AG08396 (cell line): Measurements from ENCODE around the gene ANKS1A.
A peak's percentile ranks its signal among the peaks of the same experiment; 100 is the strongest.

Experiments used
- DNase-seq: peaks from one replicate; pipeline ENCODE4 v3.0.0; 2012; ENCODE audit warnings: low spot score, mixed read lengths

The ANKS1A gene

DNA sequence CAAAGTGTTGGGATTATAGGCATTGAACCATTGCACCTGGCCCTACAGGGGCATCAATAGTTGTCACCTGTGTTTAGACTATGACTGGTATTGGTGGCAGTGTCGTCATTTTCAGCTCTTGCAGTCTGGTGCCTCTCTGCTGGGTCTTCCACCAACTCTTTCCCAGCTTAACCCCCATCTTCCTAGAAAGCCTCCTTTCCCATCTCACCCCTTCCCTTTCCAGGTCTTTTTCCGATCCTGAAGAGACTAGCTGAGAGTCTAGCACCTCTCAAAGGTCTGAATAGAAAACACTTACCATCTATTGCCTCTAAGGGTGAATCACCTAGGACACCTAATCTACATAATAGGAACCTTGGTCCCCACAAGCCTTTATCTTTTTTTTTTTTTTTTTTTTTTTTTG, 181.1 kb downstream of the ANKS1A start:
- no peak for DNase-seq

DNA sequence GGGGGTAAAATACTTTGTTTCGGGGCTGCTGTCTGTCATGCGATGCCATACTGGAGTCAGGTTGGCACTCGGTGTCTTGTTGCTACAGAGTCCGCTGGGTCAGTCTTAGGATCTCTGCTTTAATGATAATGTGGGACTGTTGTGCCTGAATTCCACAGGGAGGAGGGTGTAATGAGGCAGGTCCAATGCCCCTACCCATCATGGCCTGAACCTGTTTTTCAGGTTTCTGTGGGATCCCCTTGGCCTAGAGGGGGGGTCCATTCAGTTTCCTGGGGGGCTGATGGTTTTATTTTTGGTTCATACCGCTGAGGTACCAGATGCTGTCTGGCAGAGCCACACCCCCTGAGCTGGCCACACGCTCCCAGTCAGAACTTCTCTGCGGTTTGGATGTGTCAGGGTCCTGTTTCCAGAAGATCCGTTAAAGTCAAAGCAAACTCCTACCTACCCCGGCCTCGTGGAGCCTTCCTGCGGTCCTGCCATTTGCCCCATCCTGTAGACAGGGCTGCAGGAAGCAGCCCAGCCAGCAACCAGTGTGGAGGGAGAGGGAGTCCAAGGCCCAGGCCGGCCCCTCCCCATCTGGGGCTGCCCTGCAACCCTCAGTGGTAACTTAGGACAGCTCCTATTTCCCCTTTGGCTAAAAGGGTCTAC, 182.4 kb downstream of the ANKS1A start:
- DNase-seq, result no peak

GRCh38 chr6:35072051-35072697, 183.1 kb downstream of the ANKS1A start:
- DNase-seq, result no peak

GRCh38 chr6:35072698-35073055, 183.6 kb downstream of the ANKS1A start:
- DNase-seq, result no peak

DNA sequence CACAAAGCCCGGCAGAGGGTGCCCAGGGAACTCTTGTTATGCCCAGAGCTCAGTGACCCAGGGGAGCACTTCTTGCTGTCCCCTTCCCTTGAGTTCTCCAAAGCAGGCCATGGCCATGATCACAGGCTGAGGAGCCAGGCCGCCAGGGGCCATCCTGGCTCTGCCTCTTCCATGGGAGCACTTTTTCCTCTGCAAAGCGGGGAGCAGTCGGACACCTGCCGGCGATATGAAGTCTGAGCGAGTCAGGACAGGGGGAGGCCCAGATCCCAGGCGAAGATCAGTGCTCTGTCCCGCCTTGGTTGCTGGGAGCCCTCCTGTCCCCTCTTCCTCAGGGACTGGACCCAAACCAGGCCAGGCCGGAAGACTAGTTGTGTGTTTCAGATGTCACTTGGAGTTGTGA, 184.2 kb downstream of the ANKS1A start:
- no peak for DNase-seq

GRCh38 chr6:35073766-35074471, 184.9 kb downstream of the ANKS1A start:
- no peak for DNase-seq

GRCh38 chr6:35076997-35077712, 188.1 kb downstream of the ANKS1A start:
- DNase-seq, result no peak

- DNase-seq, result no peak
Observed at GRCh38 chr6:35077713-35078105, 188.7 kb downstream of the ANKS1A start.

DNA sequence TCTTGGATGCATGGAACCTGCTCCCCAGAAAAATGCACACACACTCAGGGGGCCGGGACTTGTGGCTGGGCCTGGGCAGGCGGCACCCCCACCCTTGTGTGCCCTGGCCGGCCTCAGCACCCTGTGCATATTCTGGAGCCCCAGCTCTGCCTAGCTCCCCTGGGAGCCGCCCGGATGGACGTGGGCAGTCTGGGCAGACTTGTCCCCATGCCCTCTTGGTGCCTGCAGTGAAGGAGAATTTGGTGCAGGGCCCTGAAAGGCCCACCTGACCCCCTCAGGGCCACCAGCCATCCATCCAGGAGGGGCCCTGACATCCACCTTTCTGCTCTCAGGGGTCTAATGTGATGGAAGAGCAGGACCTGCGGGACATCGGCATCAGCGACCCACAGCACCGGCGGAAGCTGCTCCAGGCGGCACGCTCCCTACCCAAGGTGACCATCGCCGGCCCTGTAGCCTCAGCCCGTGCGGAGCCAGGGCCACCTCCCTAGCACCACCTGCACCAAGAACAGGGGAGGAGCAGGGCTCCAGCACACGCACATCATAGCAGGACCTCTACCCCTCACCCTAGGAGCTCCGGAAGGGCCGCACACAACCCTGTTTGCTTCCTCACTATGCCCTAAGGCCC, 189.3 kb downstream of the ANKS1A start:
- DNase-seq, result no peak

- no peak for DNase-seq
Observed at GRCh38 chr6:35078896-35079295, 189.8 kb downstream of the ANKS1A start.

GRCh38 chr6:35079311-35080000, 190.4 kb downstream of the ANKS1A start:
- no peak for DNase-seq

DNA sequence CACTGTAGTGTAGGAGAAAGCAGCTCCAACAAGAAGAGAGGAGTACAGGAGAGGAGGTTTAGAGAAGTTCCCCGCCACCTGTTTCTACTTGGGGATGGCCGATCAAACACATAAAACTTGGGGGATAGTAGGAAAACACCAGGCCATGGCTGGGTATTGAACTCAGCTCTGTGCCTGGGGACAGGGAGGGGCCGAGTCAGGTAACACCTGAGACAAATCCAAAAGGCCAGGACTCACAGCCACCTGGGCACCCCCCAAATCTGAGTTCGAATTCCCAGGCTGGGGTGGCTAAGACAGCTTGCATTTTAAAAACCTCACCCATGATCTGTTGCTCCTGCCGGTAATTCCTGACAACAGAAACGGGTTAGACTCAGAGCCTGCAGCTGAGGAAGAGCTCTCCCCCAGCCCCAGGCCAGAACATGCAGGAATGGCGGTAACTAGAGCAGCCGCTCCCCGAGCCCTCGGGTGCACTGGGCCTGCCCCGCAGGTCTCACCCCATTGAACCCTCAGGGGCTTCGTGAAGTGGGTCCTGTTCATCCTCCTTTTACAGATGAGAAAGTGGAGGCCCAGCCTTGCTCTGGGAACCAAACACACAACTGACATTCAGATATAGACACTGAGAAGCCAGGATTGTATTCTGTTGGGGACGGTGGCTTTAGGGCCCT, 191.1 kb downstream of the ANKS1A start:
- no peak for DNase-seq

DNA sequence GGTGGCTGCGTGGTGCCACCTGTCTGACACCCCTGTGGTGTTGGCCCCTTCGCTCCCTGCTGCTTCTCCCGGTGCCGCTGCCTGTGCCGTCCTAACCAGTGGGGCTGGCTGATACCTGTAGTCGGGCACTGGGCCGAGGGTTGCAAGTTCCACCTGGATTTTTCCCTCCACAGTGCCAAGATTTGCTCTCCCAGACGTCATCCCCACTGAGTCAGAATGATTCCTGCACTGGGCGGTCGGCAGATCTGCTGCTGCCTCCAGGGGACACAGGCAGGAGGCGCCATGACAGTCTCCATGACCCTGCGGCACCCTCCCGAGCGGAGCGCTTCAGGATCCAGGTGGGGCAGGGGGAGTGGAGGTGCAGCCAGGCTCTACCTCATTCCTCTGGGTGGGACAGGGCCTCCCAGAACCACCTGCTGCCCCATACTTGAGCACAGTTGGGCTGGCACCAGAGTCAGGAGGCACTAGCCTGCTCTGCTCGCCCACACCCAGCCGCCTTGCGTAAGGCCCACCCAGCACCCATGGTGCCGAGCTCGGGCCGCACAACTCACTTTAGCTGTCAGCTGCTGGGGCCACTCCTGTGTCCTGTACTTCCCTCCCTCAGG, 191.9 kb downstream of the ANKS1A start:
- DNase-seq, result no peak

DNA sequence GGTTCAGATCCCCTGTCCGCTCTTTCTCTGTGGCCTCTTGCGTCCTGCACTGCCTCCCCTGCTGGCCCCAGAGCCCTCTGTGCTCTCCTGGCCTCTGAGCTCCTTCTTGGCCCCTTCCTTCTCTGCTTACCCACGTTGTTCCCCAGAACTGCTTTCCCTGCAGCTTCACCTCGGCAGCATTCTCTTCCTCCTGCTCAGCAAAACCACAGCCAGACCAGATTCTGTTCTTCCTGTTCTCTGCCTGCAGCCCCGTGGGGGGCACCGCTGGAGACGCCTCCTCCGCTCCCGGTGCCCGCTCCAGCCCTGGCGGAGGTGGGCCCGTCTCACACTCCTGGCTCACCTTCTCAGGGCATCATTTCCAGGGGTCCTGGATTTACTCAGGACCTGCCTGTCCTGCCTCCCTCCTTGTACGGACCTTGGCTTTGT, 192.4 kb downstream of the ANKS1A start:
- no peak for DNase-seq

GRCh38 chr6:35082046-35082732, 193.1 kb downstream of the ANKS1A start:
- no peak for DNase-seq

GRCh38 chr6:35082733-35083403, 193.8 kb downstream of the ANKS1A start:
- no peak for DNase-seq

- no peak for DNase-seq
Observed at GRCh38 chr6:35083507-35083906, 194.5 kb downstream of the ANKS1A start.

DNA sequence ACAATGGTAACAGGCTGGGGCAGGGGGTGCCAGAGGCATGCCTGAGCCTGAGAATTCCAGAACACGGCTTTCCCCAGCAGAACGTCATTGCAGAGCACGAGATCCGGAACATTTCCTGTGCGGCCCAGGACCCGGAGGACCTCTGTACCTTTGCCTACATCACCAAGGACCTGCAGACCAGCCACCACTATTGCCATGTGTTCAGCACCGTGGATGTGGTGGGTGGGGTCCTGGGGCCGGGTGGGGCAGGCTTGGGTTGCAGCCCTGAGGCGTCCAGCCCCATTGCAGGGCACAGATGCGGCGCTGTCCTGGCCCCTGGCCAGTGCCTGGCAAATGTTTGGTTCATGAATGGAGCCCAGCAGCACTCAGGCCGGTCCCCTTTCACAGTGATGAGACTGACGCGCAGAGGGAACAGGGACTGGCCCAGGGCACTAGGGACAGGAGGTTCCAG, 195.0 kb downstream of the ANKS1A start:
- DNase-seq, result no peak

- peak; percentile 4 for DNase-seq
Observed at GRCh38 chr6:35084511-35085203, 195.6 kb downstream of the ANKS1A start.
